ENCODE results near the gene PRKCH.

DNA sequence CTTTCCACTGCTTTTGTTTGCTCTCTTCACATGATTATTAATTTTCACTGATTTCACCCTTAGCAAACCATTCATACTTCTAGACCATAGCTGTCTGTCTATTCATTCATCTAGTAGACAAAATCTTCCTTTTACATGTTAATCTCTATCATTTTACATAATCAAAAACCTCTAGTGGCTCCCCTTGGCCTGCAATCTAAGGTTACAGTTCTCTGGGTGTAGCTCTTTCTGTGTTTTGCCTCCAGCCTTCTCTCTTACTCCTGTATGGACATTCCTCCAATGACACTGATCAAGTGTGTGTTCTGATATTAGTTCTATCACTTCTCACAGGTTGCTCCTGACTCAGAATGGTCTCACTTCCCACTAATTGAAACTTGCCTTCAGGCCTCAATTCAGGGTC is 56.4 kb downstream of the PRKCH start:
- TF ChIP-seq, protein P1, sequence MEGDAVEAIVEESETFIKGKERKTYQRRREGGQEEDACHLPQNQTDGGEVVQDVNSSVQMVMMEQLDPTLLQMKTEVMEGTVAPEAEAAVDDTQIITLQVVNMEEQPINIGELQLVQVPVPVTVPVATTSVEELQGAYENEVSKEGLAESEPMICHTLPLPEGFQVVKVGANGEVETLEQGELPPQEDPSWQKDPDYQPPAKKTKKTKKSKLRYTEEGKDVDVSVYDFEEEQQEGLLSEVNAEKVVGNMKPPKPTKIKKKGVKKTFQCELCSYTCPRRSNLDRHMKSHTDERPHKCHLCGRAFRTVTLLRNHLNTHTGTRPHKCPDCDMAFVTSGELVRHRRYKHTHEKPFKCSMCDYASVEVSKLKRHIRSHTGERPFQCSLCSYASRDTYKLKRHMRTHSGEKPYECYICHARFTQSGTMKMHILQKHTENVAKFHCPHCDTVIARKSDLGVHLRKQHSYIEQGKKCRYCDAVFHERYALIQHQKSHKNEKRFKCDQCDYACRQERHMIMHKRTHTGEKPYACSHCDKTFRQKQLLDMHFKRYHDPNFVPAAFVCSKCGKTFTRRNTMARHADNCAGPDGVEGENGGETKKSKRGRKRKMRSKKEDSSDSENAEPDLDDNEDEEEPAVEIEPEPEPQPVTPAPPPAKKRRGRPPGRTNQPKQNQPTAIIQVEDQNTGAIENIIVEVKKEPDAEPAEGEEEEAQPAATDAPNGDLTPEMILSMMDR (IDR thresholded peaks at IDR 0.05; ENCODE audit: low read depth, low read length) = no peak
- TF ChIP-seq MYC (IDR thresholded peaks at IDR 0.05; ENCODE audit: low read depth, low read length) = no peak

Measured in NB4 (cell line).